K562 (cell line): ENCODE results near the gene LBR. TPM values are rescaled to one million over a fixed set of nuclear protein-coding genes. Genes with fewer than 3 reads are reported as not detected.

Source experiments
- ATAC-seq: fragments of 200-7000 bp; cut with Tn5 transposase; 3 replicates; pipeline ENCODE4 v1.9.1; 2020; ENCODE audit warnings: moderate library complexity
- BruUV-seq: library from RNA; stranded (reverse); fragments of 400-500 nt; replicated peaks from 2 replicates; lab custom pipeline; 2021; lab: Mats Ljungman, UMichigan
- CTCF ChIA-PET: fragments of 300-600 bp; formaldehyde crosslinking; extraction: SDS; loops from one replicate; lab custom pipeline; 2021; ENCODE audit warnings: low intra/inter-chr PET ratio; lab: Yijun Ruan, JAX
- POLR2A ChIA-PET: fragments of 300-600, 350-650 bp; sonication (Branson Sonifier 250); formaldehyde crosslinking; extraction: SDS; loops from one replicate; lab custom pipeline; 2021; ENCODE audit warnings: antibody characterized with exemption, inconsistent platforms; lab: Yijun Ruan, JAX
- DNase-seq, 4 experiments: peaks; one replicate each; pipeline versions ENCODE4 v3.0.0 to v3.0.0-alpha.2; 2011 to 2018; ENCODE audit warnings: low spot score in 3 of 4, mixed read lengths in 3 of 4; ENCODE audit errors: extremely low read depth in 1 of 4
- FAIRE-seq: peaks from 2 replicates; lab custom pipeline; 2011; peaks lifted over from hg19 to GRCh38; lab: Jason Lieb, UNC
- H2AFZ ChIP-seq: 2 replicates; pipeline ENCODE4 v1.6.0; 2011; ENCODE audit warnings: low read depth, low read length, control low read depth, inconsistent platforms
- H3K27ac ChIP-seq: fragments of 200-600 bp; 3 replicates; pipeline ENCODE4 v1.8.0; 2011; ENCODE audit warnings: low read depth, mild to moderate bottlenecking, control low read depth, inconsistent platforms, low read length, moderate library complexity, mixed read lengths; ENCODE audit errors: extremely low read depth
- H3K27me3 ChIP-seq, 2 experiments: fragments of 300-600 bp in 1 of 2; 2 replicates in 1 of 2; 3 replicates in 1 of 2; pipeline versions ENCODE4 v1.6.0 to v1.8.0; 2011; ENCODE audit warnings: inconsistent platforms in 2 of 2, low read length in 2 of 2, mild to moderate bottlenecking in 1 of 2, mixed read lengths in 1 of 2, moderate library complexity in 1 of 2; ENCODE audit not compliant: control insufficient read depth in 2 of 2, insufficient read depth in 2 of 2
- H3K36me3 ChIP-seq: fragments of 300-600 bp; 3 replicates; pipeline ENCODE4 v1.8.0; 2011; ENCODE audit warnings: mild to moderate bottlenecking, low read length, inconsistent platforms; ENCODE audit not compliant: control insufficient read depth, insufficient read depth
- H3K4me1 ChIP-seq, 2 experiments: fragments of 200-600 bp in 1 of 2; replicated peaks in 1 of 2; 2 replicates in 1 of 2; 3 replicates in 1 of 2; pipeline versions ENCODE4 v1.5.1 to v1.8.0; 2011; ENCODE audit warnings: inconsistent platforms in 2 of 2, low read length in 2 of 2, mild to moderate bottlenecking in 1 of 2, mixed read lengths in 1 of 2, moderate library complexity in 1 of 2; ENCODE audit not compliant: control insufficient read depth in 2 of 2, insufficient read depth in 2 of 2
- H3K4me2 ChIP-seq: 2 replicates; pipeline ENCODE4 v1.6.1; 2011; ENCODE audit warnings: low read length, control low read depth, inconsistent platforms, mixed read lengths; ENCODE audit not compliant: insufficient read depth
- H3K4me3 ChIP-seq: fragments of 200-600 bp; sonication (generic), shearing (Covaris generic); 2 replicates; pipeline ENCODE4 v1.5.1; 2016; ENCODE audit warnings: control low read depth, inconsistent platforms
- H3K79me2 ChIP-seq: fragments of 200-600 bp; 3 replicates; pipeline ENCODE4 v1.8.0; 2011; ENCODE audit warnings: low read length, inconsistent platforms; ENCODE audit not compliant: control insufficient read depth, insufficient read depth
- H3K9ac ChIP-seq, 2 experiments: 2 replicates each; pipeline versions ENCODE4 v1.6.0 to v1.6.1; 2011; ENCODE audit warnings: low read depth in 2 of 2, low read length in 2 of 2, control low read depth in 1 of 2, inconsistent platforms in 1 of 2, mild to moderate bottlenecking in 1 of 2, mixed read lengths in 1 of 2; ENCODE audit not compliant: insufficient read depth in 1 of 2
- H3K9me1 ChIP-seq: one replicate; pipeline ENCODE4 v1.6.0; 2011; ENCODE audit warnings: inconsistent platforms, mild to moderate bottlenecking, low read length, moderate library complexity; ENCODE audit not compliant: control insufficient read depth, insufficient read depth
- H3K9me3 ChIP-seq: replicated peaks from 2 replicates; pipeline ENCODE4 v1.5.1; 2011; ENCODE audit warnings: low read depth, low read length, inconsistent platforms; ENCODE audit not compliant: control insufficient read depth, insufficient read depth
- H4K20me1 ChIP-seq: replicated peaks from 2 replicates; pipeline ENCODE4 v1.6.1; 2011; ENCODE audit warnings: low read length, inconsistent platforms, mixed read lengths; ENCODE audit not compliant: control insufficient read depth, insufficient read depth
- CBFA2T3 ChIP-seq: fragments of 450-650 bp; IDR thresholded peaks from 2 replicates; pipeline ENCODE4 v1.6.1; 2017
- EGR1 ChIP-seq: fragments of 450-650 bp; conservative IDR thresholded peaks from 2 replicates; pipeline ENCODE4 v1.6.1; 2017; ENCODE audit warnings: mild to moderate bottlenecking
- GATA2 ChIP-seq: sonication (generic); formaldehyde crosslinking; IDR thresholded peaks from 2 replicates; pipeline ENCODE4 v1.4.0; 2020; ENCODE audit warnings: mild to moderate bottlenecking, missing genetic modification reagents
- HDAC1 ChIP-seq, 2 experiments: fragments of 450-650 bp; IDR thresholded peaks; 2 replicates each; pipeline ENCODE4 v1.6.1; 2016 to 2017; ENCODE audit warnings: inconsistent platforms in 1 of 2, mild to moderate bottlenecking in 1 of 2, moderate library complexity in 1 of 2
- JUN ChIP-seq, 2 experiments: sonication (generic) in 1 of 2; formaldehyde crosslinking in 1 of 2; IDR thresholded peaks; 2 replicates each; pipeline versions ENCODE4 v1.6.1 to v1.8.0; 2012 to 2022; ENCODE audit warnings: borderline replicate concordance in 2 of 2, mild to moderate bottlenecking in 2 of 2, improper control_type of control experiment in 1 of 2, low read depth in 1 of 2, low read length in 1 of 2, missing genetic modification reagents in 1 of 2
- MEIS2 ChIP-seq: fragments of 450-650 bp; IDR thresholded peaks from 2 replicates; pipeline ENCODE4 v1.6.1; 2014; ENCODE audit warnings: mild to moderate bottlenecking; ENCODE audit not compliant: partially characterized antibody
- SPI1 ChIP-seq: IDR thresholded peaks from 2 replicates; pipeline ENCODE4 v1.6.1; 2011; ENCODE audit warnings: low read depth, low read length, control low read depth, borderline replicate concordance
- WGBS: fragments of 100-300 bp; shearing (Covaris generic); methylation state at CpG from one replicate; pipeline ENCODE4 v1.1.6; 2016; ENCODE audit warnings: low coverage, mixed read lengths; ENCODE audit not compliant: insufficient coverage; ENCODE audit errors: missing lambda C conversion rate; 5-methylcytosine and 5-hydroxymethylcytosine counted together
- in situ Hi-C: fragments of 300-500 bp; cut with MboI; formaldehyde crosslinking; loops from 4 replicates; pipeline ENCODE4 v1.15.0; 2018; ENCODE audit warnings: inconsistent platforms, mixed read lengths
- intact Hi-C: fragments of 100-400 bp; cut with micrococcal nuclease; formaldehyde crosslinking; loops from 2 replicates; pipeline ENCODE4 v1.14.2; 2022
- polyA plus RNA-seq, 8 experiments: library from polyadenylated mRNA; depleted of rRNA in 4 of 8; stranded (reverse) in 5 of 8; unstranded in 3 of 8; fragments of >200 nt; fragmentation: Nextera tagmentation in 2 of 8; fragmentation: Illumina TruSeq in 1 of 8; extraction: Ambion mirVana in 2 of 8; extraction: Trizol in 1 of 8; gene quantifications; 2 replicates each; pipeline versions ENCODE4 v1.2.1 to v1.2.3, GENCODE V29; 2011 to 2014; ENCODE audit warnings: inconsistent platforms in 1 of 8, missing spikeins in 1 of 8
- total RNA-seq, 7 experiments: library from RNA; depleted of rRNA in 6 of 7; stranded (reverse); fragments of >200 nt in 6 of 7; fragmentation: Illumina TruSeq in 2 of 7; extraction: Trizol in 2 of 7; gene quantifications; 2 replicates each; pipeline versions ENCODE4 v1.2.1 to v1.2.3, GENCODE V29; 2011 to 2021; ENCODE audit warnings: low replicate concordance in 1 of 7
- TF ChIP-seq, protein P1 (sequence below): fragments of 250-450 bp; sonication (Bioruptor Pico); IDR thresholded peaks from 2 replicates; pipeline ENCODE4 v1.8.0; 2021; ENCODE audit warnings: mild to moderate bottlenecking, moderate library complexity
- TF ChIP-seq, protein P2 (sequence below): fragments of 450-650 bp; IDR thresholded peaks from 2 replicates; pipeline ENCODE4 v1.6.1; 2016
- TF ChIP-seq, protein P3 (sequence below): sonication (generic); IDR thresholded peaks from 2 replicates; pipeline ENCODE4 v1.6.1; 2016
- TF ChIP-seq, protein P4 (sequence below): fragments of 200-800 bp; sonication (Bioruptor generic); IDR thresholded peaks from 2 replicates; pipeline ENCODE4 v1.6.1; 2017; ENCODE audit warnings: missing genetic modification characterization, missing compliant biosample characterization
- TF ChIP-seq, protein P5 (sequence below), 2 experiments: fragments of 450-650 bp in 1 of 2; sonication (generic) in 1 of 2; formaldehyde crosslinking in 1 of 2; IDR thresholded peaks in 1 of 2; conservative IDR thresholded peaks in 1 of 2; 2 replicates each; pipeline versions ENCODE4 v1.6.1 to v1.8.1; 2016 to 2023; ENCODE audit warnings: mild to moderate bottlenecking in 2 of 2, moderate library complexity in 2 of 2, inconsistent platforms in 1 of 2, missing genetic modification reagents in 1 of 2
- TF ChIP-seq, protein P6 (sequence below): fragments of 250-450 bp; sonication (Bioruptor Pico); IDR thresholded peaks from 2 replicates; pipeline ENCODE4 v1.8.0; 2021; ENCODE audit warnings: borderline replicate concordance, mild to moderate bottlenecking, moderate library complexity; ENCODE audit not compliant: poor library complexity, severe bottlenecking

LBR gene
- total and polyA plus RNA-seq, 9 of the 15 experiments (the other 6 are each of a cell fraction or from before 2014, with no cell fraction given) = 102 to 229 (median 197) TPM

DNA sequence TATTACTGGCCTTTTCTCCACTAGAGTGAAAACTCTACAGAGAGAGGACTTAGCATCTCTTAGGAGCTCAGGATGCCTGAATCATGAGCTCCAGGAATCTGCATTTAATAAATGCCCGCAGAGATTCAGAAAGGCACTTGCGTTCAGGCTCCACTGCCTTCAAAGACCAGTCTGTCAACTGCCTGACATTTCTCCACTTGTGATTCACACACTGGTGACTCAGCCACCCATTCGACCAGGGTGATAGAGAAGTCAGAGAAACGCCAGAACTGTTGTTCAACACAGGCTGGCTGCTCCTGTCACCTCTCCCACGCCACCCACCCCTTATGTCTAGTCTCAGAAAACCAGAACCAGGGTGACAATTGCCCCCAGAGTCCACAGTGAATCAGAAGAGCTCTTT, 26.9 kb upstream of the LBR start:
- no peaks in the 10 kb centered on the region for H3K9me1 ChIP-seq
- peak overlapping the region; percentile 9; the same call in 1 of the 2 replicates for H3K4me2 ChIP-seq
- WGBS = 19% methylated on average over 5 of the region's 5 CpGs
- no TSS peak for BruUV-seq
- peak; percentile 49 to 75 (median 52) for DNase-seq
- no peaks in the 10 kb centered on the region for H3K9me3 ChIP-seq
- in situ Hi-C loops (no loop called here), intact Hi-C loops (no loop called here)
- no peaks in the 10 kb centered on the region for H3K36me3 ChIP-seq
- CTCF ChIA-PET = no interaction called here
- FAIRE-seq = peak; percentile 76
- ATAC-seq = peak; percentile 80
- H4K20me1 ChIP-seq = no peaks in the 10 kb centered on the region
- H2AFZ ChIP-seq = peak overlapping the region; percentile 32
- peaks cover 7 to 11% of the 10 kb centered on the region in 2 experiments; a peak in 3 of 5 replicates for H3K4me1 ChIP-seq
- H3K27ac ChIP-seq = peak overlapping the region; percentile 27; the same call in 2 of the 3 replicates
- H3K27me3 ChIP-seq = no peaks in the 10 kb centered on the region
- POLR2A ChIA-PET = interaction anchor here (0.8 to 1.1 kb wide), 3 partner anchors 10 to 27 kb away, joined by 3 to 4 read pairs (median 3); partner anchors contain the start of gene LBR
- H3K79me2 ChIP-seq = no peaks in the 10 kb centered on the region
- H3K9ac ChIP-seq = no peak overlapping the region
- no peak overlapping the region for H3K4me3 ChIP-seq
- TF ChIP-seq CBFA2T3 = peak; percentile 32
- TF ChIP-seq, protein P1, sequence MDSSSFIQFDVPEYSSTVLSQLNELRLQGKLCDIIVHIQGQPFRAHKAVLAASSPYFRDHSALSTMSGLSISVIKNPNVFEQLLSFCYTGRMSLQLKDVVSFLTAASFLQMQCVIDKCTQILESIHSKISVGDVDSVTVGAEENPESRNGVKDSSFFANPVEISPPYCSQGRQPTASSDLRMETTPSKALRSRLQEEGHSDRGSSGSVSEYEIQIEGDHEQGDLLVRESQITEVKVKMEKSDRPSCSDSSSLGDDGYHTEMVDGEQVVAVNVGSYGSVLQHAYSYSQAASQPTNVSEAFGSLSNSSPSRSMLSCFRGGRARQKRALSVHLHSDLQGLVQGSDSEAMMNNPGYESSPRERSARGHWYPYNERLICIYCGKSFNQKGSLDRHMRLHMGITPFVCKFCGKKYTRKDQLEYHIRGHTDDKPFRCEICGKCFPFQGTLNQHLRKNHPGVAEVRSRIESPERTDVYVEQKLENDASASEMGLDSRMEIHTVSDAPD = no peak
- TF ChIP-seq, protein P2, sequence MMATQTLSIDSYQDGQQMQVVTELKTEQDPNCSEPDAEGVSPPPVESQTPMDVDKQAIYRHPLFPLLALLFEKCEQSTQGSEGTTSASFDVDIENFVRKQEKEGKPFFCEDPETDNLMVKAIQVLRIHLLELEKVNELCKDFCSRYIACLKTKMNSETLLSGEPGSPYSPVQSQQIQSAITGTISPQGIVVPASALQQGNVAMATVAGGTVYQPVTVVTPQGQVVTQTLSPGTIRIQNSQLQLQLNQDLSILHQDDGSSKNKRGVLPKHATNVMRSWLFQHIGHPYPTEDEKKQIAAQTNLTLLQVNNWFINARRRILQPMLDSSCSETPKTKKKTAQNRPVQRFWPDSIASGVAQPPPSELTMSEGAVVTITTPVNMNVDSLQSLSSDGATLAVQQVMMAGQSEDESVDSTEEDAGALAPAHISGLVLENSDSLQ = peak; percentile 78
- TF ChIP-seq, protein P3, sequence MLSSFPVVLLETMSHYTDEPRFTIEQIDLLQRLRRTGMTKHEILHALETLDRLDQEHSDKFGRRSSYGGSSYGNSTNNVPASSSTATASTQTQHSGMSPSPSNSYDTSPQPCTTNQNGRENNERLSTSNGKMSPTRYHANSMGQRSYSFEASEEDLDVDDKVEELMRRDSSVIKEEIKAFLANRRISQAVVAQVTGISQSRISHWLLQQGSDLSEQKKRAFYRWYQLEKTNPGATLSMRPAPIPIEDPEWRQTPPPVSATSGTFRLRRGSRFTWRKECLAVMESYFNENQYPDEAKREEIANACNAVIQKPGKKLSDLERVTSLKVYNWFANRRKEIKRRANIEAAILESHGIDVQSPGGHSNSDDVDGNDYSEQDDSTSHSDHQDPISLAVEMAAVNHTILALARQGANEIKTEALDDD = peak; percentile 81
- TF ChIP-seq, protein P4, sequence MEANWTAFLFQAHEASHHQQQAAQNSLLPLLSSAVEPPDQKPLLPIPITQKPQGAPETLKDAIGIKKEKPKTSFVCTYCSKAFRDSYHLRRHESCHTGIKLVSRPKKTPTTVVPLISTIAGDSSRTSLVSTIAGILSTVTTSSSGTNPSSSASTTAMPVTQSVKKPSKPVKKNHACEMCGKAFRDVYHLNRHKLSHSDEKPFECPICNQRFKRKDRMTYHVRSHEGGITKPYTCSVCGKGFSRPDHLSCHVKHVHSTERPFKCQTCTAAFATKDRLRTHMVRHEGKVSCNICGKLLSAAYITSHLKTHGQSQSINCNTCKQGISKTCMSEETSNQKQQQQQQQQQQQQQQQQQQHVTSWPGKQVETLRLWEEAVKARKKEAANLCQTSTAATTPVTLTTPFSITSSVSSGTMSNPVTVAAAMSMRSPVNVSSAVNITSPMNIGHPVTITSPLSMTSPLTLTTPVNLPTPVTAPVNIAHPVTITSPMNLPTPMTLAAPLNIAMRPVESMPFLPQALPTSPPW (CRISPR knock-in tag) = 0 out of 2 replicates have a peak, but pooled peaks have one; percentile 9
- peak; percentile 77 for TF ChIP-seq MEIS2
- TF ChIP-seq, protein P5, sequence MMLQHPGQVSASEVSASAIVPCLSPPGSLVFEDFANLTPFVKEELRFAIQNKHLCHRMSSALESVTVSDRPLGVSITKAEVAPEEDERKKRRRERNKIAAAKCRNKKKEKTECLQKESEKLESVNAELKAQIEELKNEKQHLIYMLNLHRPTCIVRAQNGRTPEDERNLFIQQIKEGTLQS (IDR thresholded peaks at IDR 0.05) = peak; percentile 83
- TF ChIP-seq, protein P5 (CRISPR knock-in tag; conservative IDR thresholded peaks at IDR 0.05) = no peak
- no peak for TF ChIP-seq SPI1
- peak; percentile 99 for TF ChIP-seq EGR1
- TF ChIP-seq GATA2 = 0 out of 2 replicates have a peak, but pooled peaks have one; percentile 8
- TF ChIP-seq JUN (IDR thresholded peaks at IDR 0.05; ENCODE audit: borderline replicate concordance, low read depth, low read length) = peak; percentile 88; the same call in 1 of the 2 replicates
- TF ChIP-seq JUN (CRISPR knock-in tag; IDR thresholded peaks at IDR 0.05; ENCODE audit: borderline replicate concordance) = no peak
- 0 out of 4 replicates have a peak, but pooled peaks of 1 of the 2 experiments have one; percentile 31 for TF ChIP-seq HDAC1 (IDR thresholded peaks at IDR 0.05)
- TF ChIP-seq, protein P6, sequence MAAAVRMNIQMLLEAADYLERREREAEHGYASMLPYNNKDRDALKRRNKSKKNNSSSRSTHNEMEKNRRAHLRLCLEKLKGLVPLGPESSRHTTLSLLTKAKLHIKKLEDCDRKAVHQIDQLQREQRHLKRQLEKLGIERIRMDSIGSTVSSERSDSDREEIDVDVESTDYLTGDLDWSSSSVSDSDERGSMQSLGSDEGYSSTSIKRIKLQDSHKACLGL = no peak
